ENCODE measurements around the gene PIAS2. TPM values are rescaled to one million over a fixed set of nuclear protein-coding genes. Genes with fewer than 3 reads are reported as not detected.
"Not testable (repeated sequence)": the region's sequence is repeated elsewhere in the genome, so short reads cannot be mapped to it uniquely, and the experiment has no call there.

The PIAS2 gene
- total RNA-seq, 4 donors from 2014 or later = 38.7 to 81.6 (median 42.3) TPM

DNA sequence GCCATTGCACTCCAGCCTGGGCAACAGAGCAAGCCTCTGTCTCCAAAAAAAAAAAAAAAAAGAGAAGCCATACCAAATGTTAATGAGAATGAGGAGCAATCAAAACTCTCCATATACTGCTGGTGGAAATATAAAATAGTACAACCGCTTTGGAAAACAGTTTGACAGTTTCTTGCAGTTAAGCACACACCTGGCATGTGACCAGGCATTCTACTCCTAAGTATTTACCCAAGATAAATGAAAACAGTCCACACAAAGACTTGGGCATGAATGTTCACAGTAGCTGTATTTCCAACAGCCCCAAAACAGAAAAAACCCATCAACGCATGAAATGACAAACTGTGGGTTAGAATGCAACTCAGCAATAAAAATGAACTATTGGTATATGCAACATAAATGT, 84.5 kb downstream of the PIAS2 start:
- Histone ChIP-seq H3K27ac (no peak overlapping the region), H3K27me3 (no peaks in the 10 kb centered on the region), H3K4me3 (replicated peaks in 1 of 3) (no peak overlapping the region), H3K4me1 (no peaks in the 10 kb centered on the region), H3K9me3 (no peaks in the 10 kb centered on the region), H3K36me3 (peaks cover 2% of the 10 kb centered on the region in 2 donors)
- WGBS, 2 donors = 98 to 99% methylated on average over 2 of the region's 2 CpGs
- intact Hi-C loops (cut with DNase I) = no loop called here
- DNase-seq = no peak
- TF ChIP-seq, protein P1, sequence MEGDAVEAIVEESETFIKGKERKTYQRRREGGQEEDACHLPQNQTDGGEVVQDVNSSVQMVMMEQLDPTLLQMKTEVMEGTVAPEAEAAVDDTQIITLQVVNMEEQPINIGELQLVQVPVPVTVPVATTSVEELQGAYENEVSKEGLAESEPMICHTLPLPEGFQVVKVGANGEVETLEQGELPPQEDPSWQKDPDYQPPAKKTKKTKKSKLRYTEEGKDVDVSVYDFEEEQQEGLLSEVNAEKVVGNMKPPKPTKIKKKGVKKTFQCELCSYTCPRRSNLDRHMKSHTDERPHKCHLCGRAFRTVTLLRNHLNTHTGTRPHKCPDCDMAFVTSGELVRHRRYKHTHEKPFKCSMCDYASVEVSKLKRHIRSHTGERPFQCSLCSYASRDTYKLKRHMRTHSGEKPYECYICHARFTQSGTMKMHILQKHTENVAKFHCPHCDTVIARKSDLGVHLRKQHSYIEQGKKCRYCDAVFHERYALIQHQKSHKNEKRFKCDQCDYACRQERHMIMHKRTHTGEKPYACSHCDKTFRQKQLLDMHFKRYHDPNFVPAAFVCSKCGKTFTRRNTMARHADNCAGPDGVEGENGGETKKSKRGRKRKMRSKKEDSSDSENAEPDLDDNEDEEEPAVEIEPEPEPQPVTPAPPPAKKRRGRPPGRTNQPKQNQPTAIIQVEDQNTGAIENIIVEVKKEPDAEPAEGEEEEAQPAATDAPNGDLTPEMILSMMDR (IDR thresholded peaks at IDR 0.05) = no peak
- no peak for TF ChIP-seq POLR2A (IDR thresholded peaks at IDR 0.05)

DNA sequence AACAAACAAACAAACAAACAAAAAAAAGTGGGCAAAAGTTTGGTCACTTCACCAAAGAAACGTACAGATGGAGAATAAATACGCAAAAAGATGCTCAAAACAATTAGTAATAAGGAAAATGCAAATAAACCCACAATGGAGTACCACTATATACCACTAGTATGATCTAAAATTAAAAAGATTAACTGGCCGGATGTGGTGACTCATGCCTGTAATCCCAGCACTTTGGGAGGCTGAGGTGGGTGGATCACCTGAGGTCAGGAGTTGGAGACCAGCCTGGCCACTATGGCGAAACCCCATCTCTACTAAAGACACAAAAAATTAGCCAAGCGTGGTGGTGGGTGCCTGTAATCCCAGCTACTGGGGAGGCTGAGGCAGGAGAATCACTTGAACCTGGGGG, 84.9 kb downstream of the PIAS2 start:
- intact Hi-C loops (cut with DNase I); H3K9me3 ChIP-seq; H3K4me1 ChIP-seq; H3K4me3 ChIP-seq (replicated peaks in 1 of 3); DNase-seq; H3K36me3 ChIP-seq; H3K27ac ChIP-seq; H3K27me3 ChIP-seq: not testable (repeated sequence)
- 94 to 97% methylated on average over 5 of the region's 5 CpGs for WGBS, 2 donors

DNA sequence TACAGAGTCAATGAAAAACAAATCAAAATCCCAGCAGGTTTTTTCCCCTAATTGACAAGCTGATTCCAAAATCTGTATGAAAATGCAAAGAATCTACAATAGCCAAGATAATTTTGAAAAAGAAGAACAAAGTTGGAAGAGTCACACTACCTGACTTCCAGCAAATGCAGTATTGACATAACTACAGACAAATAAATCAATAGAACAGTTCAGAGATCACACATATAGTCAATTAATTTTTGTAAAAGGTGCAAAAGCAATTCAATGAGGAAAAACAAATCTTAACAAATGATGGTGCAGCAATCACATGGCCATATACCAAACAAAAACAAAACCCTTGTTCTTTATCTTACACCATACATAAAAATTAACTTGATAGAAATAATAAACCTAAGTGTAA, 85.9 kb downstream of the PIAS2 start:
- no peak for TF ChIP-seq POLR2A (IDR thresholded peaks at IDR 0.05)
- TF ChIP-seq, protein P1 (IDR thresholded peaks at IDR 0.05) = no peak
- H3K27me3 ChIP-seq = no peaks in the 10 kb centered on the region
- H3K27ac ChIP-seq = no peak overlapping the region
- DNase-seq = no peak
- H3K4me3 ChIP-seq (replicated peaks in 1 of 3) = no peak overlapping the region
- no peaks in the 10 kb centered on the region for H3K9me3 ChIP-seq
- H3K36me3 ChIP-seq = peaks cover 10 to 11% of the 10 kb centered on the region in 2 donors
- no peaks in the 10 kb centered on the region for H3K4me1 ChIP-seq
- intact Hi-C loops (cut with DNase I) = no loop called here

DNA sequence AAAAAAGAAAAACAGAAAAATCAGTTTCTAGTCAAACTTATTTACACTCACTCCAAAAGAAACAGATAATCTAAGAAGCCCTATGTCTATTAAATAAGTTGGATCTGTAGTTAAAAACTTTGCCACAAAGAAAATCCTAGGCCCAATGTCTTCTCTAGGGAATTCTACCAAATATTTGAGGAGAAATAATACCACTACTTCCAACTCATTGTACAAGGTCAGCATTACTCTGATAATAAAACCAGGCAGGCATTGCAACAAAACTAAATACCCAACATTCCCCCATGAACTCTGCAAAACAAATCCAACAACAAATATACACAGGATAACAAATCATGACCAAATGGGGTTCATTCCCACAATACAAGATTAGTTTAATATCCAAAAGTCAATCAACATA, 86.7 kb downstream of the PIAS2 start:
- Histone ChIP-seq H3K27me3 (no peaks in the 10 kb centered on the region), H3K4me3 (replicated peaks in 1 of 3) (no peak overlapping the region), H3K4me1 (no peaks in the 10 kb centered on the region), H3K9me3 (no peaks in the 10 kb centered on the region), H3K27ac (no peak overlapping the region), H3K36me3 (peaks cover 10 to 14% of the 10 kb centered on the region in 2 donors)
- intact Hi-C loops (cut with DNase I) = no loop called here
- no peak for DNase-seq
- TF ChIP-seq POLR2A (IDR thresholded peaks at IDR 0.05) = no peak
- TF ChIP-seq, protein P1 (IDR thresholded peaks at IDR 0.05) = no peak

DNA sequence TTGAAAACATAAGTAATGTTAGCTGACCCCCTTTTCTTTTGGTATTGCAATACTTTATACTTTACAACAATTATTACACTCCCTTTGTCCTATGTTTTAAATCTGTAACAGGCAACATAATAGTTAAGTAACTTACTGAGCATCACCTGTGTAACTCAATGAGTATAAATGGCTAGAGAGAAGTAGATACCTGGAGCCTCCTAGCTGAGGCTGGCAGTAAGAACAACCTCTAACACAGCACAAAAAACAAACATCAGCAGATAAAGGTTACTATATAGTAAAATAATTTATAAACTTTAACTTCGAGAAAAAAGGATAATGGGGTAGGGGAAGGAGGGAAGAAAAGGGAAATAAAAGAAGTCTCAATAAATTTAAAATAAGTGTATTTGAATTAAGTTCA, 87.4 kb downstream of the PIAS2 start:
- DNase-seq = no peak
- no peaks in the 10 kb centered on the region for H3K9me3 ChIP-seq
- peaks cover 10 to 14% of the 10 kb centered on the region in 2 donors for H3K36me3 ChIP-seq
- 78 to 94% methylated on average over 1 of the region's 1 CpG for WGBS, 2 donors
- H3K27me3 ChIP-seq = no peaks in the 10 kb centered on the region
- no peak for TF ChIP-seq POLR2A (IDR thresholded peaks at IDR 0.05)
- TF ChIP-seq, protein P1 (IDR thresholded peaks at IDR 0.05) = no peak
- intact Hi-C loops (cut with DNase I) = no loop called here
- no peak overlapping the region for H3K27ac ChIP-seq
- no peak overlapping the region for H3K4me3 ChIP-seq (replicated peaks in 1 of 3)
- H3K4me1 ChIP-seq = no peaks in the 10 kb centered on the region

DNA sequence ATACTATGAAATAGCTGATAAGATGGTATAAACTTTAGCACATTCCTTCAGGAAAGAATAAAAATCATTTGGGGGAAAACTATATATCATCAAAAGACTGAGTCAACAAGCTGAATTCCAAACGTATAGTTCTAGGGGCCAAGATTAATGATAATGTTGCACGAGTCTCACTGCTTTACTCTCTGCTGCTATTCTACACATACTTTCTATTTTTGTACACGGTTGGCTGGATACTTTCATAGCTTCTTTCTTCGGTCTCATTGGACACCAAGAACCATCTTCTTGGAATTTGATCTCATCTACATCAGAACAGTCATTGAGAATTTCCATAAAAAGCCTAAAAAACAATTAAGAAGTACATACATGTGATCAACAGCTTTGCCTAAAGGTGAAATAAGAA, 87.8 kb downstream of the PIAS2 start:
- intact Hi-C loops (cut with DNase I) = no loop called here
- Histone ChIP-seq H3K4me1 (no peaks in the 10 kb centered on the region), H3K27ac (no peak overlapping the region), H3K9me3 (no peaks in the 10 kb centered on the region), H3K27me3 (no peaks in the 10 kb centered on the region), H3K36me3 (peaks cover 10 to 14% of the 10 kb centered on the region in 2 donors), H3K4me3 (replicated peaks in 1 of 3) (no peak overlapping the region)
- WGBS, 2 donors = 79 to 82% methylated on average over 4 of the region's 4 CpGs
- TF ChIP-seq, protein P1 (IDR thresholded peaks at IDR 0.05) = no peak
- no peak for TF ChIP-seq POLR2A (IDR thresholded peaks at IDR 0.05)
- DNase-seq = no peak
